ENCODE measurements around the gene AK1.

Gene AK1

DNA sequence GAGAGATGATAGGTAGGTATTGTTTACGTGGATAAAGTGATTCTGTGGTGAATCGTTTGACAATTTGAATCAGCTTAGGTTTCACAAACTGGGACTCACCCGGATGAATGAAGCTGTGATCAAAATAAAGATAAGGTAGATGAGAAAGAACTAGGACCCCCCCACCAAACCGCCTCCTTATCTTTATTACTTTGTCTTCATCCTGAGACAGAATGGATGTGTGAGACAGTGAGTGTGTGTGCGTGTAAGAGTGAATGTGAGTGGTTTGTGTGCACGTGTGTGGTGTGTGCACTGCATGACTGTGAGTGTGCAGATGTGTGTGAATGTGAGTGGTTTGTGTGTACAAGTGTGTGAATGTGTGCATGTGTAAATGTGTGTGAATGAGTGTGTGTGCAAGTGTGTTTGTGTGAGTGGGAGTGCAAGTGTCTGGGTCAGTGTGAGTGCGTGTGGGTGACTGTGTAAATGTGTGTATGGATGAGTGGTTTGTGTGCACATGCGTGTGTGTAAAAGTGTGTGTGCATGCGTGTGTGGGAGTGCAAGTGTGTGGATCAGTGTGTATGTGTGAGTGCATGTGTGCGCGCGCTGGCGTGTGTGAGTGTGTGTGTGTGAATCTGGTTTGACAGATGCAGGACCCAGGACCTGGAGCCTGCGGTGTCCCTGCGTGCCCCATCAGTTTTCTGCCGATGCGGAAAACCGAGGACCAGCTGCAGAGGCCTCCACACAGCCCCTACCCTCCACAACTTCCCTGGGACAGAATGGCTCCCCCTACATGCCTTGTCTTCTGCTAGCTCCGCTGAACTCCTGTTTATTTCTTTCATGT lies 11.6 kb downstream of the AK1 start:
- DNase-seq = no peak

DNA sequence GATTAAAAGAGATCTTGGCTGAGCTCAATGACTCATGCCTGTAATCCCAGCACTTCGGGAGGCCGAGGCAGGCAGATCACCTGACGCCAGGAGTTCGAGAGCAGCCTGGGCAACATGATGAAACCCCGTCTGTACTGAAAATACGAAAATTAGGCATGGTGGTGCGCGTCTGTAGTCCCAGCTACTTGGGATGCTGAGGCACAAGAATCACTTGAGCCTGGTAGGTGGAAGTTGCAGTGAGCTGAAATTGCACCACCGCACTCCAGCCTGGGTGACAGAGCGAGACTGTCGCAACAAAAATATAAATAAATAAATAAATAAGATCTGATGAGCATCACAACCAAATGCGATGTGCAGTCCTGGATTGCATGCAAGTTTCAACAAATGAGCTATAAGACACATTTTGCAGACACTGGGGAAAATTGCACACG lies 14.3 kb downstream of the AK1 start:
- no peak for DNase-seq

DNA sequence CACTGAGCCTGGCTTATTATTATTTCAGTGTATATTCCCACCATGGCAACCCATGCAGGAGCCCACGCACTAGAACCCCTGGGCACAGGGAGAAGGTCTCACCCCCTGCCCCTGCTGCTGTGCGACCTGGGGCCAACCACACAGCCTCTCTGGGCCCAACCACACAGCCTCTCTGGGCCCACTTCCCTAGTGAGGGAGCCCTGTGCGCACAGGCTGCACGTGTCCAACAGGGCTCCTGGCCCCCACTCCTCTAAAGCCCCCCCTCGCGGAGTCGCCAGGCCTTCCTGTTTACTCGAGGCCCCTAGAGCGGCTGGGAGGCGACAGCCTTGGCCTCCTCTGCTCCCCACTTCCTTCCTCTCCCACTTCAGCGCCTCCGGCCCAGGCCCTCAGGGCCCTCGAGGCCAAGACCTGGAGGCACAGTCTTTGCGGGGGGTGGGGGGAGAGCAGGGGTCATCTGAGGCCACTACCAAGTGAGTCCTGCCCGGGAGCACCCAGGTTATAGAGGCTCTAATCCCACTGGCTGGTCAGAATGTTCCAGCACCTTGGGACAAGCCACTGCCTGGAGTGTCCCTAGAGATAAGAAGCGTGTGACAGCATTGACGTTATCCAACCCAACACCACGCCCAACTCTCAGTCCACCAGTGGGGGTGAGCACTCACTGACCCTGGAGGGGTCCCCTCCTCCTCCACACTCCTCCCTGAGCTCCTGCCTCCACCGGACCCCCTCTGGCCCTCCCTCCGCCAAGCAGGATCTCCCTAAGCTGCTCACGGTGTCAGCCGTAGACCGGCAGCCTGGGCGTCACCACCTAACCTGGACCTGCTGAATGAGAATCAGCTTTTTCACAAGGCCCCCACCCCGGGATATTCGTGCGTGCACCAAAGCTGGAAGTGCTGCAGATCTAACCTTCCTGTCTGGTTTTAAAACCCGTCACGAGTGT lies 15.1 kb downstream of the AK1 start:
- peak in 1 of 2 experiments; percentile 10 for DNase-seq

DNA sequence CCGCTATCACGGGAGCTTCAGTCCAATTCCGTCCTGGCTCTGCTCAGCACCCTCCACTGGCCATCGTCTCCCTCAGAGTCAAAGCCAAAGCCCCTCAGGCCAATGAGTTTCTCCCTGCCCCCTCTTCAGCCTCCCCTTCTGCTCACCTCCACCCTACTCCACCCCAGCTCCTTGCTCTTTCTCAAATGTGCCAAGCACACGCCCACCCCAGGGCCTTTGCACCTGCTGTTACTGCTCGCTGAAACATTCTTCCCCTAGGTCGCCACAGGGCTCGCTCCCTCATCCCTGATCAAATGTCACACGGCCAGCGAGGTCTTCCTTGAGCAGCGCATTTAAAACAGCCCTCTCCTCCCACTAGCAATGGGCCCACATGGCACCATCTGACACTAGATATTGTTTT lies 16.7 kb downstream of the AK1 start:
- DNase-seq = no peak

DNA sequence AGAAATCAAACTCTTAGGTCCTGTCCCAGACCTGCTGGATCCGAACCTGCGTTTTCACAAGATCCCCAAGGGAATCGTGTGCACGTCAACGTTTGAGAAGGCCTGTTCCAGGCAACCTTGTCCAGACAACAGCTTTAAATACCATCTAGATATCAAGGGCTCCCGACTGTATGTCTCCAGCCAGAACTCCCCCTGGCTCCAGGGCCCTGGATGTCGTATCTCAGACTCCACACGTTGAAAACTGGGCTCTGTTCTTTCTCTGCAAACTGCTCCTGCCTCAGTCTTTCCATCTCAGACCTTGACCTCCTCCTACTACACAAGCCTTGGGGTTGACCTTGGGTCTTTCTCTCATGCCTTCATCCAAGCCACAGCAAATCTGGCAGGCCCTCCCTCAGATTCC lies 17.2 kb downstream of the AK1 start:
- DNase-seq = no peak

DNA sequence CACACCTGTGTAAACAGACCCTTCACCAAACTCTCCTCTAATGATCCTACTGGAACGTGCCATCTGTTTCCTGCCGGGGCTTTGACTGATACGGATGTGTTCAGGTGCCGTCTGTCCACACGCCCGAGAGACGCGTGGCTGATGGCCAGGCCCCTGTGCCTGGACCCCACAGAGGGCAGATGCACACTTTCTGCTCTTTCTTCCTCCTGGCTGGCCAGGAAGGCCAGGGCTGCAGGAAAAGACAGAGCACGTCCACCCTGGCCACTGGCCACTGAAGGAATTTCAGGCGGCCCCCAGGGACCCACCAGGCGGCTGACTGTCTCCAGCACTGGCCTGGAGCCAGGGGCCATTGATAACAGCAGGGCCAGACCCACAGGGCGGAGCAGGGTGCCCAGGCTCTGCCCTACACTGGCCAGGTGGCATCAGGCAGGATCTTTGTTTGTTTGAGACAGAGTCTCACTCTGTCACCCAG lies 19.4 kb downstream of the AK1 start:
- no peak for DNase-seq

DNA sequence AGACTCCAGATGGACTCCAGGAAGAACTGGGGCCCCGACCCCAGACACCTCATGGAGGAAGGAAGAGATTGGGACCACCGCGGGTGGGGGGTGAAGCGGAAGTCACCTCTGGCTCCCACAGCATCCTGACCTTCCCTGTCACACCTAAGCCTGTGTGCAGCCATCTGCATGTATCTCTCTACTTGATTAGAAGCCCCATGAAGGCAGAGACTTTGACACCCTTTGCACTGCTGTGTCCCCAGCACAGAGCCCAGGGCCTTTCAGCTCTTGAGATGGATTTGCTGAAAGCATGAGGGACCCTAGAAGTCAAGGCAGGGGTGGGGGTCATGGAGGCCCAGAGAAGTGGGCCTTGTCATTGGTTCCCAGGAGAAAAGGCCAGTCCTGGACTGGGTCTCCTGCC lies 20.2 kb downstream of the AK1 start:
- no peak for DNase-seq

DNA sequence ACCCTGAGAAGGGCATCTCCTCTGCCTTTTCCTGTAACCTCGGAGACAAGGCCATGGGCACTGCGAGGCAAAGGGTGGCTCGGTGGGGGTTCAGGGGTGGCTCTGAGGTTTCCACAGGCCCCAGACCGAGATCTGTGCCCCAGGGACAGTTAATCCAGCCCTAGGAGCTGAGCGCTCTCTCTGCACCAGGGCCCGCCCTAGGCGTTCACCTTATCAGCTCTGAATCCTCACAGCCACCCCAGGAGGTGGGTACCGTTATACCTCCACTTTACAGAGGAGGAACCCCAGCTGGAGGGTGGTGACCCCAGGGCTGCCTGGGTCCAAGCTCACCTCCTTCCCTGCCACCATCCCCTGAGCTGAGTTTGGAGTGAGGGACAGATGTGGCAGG lies 20.8 kb downstream of the AK1 start:
- DNase-seq = no peak

DNA sequence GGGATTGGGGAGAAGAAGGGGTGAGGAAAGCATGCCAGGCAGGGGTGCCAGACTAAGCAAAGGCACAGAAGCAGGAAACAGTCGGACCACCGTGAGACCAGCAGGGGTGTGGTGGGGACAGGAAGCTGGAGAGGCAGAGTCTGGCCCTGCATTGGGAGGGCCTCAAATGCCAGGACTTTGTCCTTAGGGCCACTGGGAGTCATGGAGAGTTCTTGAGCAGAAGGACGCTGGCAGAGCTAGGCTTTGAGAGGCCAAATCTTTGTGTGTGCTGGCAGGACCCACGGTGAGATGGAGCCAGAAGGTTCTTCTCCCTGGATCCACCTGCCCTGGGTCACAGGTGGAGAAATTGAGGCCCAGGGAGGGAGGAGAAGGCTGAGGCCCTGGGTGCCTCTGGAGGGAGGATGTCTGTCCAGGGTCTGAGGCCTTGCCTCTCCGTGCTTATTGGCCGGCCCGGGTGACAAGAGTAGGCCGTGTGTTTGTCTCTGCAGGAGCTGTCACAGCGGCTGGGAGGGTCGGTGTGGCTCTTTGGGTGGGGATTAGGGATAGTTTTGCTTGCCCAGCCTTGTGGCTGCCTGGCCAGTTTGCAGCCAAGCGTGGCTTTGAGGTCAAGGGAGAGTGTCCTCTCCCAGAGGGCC lies 21.3 kb downstream of the AK1 start:
- DNase-seq = no peak

DNA sequence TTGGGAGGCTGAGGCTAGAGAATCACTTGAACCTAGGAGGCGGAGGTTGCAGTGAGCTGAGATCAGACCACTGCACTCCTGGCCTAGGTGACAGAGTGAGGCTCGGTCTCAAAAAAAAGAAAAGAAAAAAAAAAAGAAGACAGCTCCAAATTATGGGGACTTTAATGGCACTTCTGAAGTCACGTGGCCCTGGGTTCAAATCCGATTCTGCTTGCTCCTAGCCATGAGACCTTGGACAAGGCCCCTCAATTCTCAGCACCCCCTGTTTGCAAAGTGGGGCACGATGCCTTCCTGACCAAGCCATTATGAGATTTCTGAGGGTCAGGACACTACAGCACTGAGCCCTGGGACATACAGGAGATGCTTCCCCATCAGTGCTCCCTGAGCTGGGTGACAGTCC lies 22.0 kb downstream of the AK1 start:
- DNase-seq = no peak

DNA sequence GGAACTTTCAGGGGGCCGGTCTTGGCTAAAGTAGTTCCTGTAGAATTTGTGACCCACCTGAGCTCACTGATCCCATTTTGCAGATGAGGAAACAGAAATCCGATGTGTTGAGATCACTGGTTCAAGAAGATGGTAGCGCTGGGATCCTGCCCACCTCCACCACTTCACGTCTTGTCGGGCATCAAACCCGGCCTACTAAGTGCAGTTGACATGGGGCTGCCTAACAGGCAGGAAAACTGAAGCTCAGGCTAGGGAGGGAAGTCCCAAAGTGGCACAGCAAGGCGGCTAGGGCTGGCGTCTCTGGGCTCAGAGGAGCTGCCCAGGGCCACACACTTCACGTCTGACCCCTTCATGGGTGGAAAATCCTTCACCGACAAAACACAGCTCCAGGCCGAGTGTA lies 22.5 kb downstream of the AK1 start:
- DNase-seq = no peak

DNA sequence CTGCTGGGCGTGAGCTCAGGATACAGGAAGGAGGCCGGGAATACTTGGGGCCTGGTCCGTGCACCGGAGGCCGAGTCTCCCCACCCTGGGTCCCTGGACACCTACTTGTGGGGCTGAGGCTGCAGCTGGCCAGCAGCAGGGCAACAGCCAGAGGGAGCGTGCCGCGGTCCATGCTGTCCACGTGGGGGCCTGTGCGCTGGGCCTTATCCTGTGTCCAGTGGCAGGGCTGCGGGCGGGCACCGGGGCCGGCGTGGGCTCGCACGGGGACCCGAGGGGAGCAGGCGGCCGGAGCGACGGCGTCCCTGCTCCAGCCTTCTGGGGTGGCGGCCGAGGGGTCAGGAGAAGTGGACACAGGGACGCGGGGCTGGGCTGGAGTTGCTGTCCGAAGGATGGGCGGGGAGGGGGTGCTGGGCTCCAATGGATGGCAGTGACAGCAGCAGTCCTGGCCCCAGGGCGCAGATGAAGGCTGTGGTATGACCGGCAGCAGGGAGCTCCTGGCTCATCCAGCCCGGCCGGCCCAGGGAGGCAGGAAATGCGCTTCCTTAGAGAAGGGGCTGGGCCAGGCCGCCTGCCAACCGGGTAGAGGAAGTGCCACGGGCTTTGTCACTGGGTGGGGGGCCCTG lies 23.2 kb downstream of the AK1 start, which contains the start of gene ENG:
Gene ENG, minus strand, starts transcription at position 475 of the 623 bp plus-strand sequence. Its CDS starts 303 bp downstream, at position 172.
- DNase-seq = peak in 1 of 2 experiments; percentile 13

DNA sequence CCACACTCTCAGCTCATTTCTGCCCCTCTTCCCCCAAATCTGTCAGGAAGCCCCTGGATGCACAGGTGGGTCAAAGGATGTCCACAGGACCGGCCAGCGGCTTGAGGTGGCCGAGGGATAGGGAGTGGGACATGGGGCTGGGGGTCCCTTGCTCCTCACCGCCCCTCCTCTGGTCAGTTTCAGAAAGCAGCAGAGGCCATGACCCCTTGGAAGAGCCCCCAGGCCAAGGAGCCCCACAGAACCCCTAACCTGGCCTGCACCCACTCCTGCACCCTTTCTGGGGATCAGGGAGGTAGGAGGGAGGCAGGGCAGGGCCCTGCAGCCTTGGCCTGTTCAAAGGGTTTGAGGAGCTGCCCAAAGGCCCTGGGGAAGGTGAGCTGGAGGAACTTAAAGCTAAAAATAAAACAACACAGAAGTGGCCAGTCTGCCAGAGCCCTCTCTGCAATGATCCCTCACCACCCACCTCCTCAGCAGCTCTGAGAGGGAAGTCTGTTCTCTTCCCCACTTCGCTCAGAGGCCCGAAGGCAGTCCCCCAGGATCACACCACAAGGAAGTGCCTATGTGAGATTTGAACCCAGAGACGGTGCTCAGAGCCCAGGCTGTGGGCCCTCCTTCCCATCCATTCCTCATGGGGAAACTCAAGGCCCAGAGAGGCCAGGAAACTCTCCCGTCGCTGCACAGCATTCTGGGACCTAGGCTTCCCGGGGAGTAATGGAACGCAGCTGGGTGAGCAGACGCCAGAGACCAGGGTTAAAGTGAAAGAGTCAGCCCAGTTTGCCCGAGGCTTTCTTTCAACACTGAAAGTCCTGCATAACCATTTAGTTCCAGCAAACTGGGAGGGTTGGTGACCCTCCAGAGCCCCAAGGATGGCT lies 23.9 kb downstream of the AK1 start:
- no peak for DNase-seq

DNA sequence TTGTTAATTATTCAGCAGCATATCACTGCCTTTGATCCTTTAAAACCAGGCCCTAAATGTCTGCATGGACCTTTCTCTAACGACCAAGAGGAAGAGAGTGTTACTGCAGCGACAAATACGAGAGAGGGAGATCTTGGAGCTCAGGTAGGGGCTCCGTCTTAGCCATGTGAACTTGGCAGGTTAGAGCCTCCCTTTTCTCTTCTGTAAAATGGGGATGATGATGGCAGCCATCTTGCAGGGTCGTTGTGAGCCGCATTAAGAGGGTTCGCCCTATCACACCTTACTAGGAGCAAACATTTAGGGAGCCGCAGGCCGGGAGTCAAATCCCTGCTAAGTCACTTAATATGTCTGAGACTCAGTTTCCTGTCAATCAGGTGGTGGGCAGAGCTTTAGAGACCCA lies 24.6 kb downstream of the AK1 start:
- no peak for DNase-seq

DNA sequence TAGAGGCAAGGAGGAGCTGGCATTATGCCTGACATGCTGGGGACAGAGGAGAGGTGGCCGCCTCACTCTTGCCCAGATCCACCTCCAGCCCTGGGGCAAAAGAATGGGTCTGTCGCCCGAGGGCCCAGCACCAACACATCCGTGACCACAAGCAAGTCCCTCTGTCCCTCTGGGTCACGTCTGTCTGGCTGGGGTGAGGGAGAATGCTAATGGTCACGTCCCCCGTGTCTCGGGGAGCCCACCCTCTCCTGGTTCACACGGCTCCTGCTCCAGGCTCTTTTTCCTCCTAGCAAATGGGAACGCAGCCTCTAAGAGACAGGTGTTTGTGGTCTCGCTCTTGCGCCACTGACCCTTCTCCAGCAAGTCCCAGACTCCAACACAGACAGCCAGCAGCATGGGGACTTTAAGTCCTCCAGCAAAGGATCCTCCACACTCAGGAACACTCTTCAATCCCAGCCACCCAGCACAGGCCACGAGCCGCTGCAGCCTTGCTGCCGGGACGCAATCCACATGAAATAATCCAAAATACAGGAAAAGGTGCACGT lies 27.1 kb downstream of the AK1 start:
- DNase-seq = no peak

DNA sequence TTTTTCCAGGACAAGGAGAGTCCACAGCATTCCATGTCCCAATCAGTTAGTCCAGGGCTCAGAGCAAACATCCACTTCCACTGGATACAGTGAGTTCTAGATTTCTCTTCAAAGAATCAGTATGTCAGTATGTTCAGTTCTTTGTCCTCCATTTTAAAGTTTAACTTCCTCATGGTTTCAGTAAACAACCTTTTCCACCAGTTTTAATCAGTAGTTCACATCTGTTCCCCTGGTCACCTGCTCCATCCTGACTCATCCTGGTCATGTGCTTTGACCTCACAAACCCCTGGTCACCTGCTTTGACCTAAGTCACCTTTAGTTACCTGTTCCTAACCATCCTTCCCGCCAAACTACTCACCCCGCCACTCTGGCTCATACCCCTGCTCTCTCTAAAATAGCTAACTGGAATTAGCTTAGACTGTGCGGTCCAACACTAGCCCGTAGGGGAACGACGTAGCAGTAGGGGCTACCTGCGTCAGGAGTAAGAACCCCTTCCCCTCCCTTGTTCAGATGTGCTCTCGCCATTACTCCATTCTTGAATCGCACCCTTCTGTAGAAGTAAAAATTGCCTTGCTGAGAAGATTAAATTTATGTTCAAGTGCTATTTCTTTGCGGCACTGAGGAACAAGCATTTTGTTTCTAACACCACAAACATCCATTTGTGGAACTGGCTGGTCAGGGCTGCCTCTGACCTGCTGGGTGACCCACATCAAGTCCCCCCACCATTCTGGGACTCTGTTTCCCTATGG lies 28.5 kb downstream of the AK1 start:
- no peak for DNase-seq

DNA sequence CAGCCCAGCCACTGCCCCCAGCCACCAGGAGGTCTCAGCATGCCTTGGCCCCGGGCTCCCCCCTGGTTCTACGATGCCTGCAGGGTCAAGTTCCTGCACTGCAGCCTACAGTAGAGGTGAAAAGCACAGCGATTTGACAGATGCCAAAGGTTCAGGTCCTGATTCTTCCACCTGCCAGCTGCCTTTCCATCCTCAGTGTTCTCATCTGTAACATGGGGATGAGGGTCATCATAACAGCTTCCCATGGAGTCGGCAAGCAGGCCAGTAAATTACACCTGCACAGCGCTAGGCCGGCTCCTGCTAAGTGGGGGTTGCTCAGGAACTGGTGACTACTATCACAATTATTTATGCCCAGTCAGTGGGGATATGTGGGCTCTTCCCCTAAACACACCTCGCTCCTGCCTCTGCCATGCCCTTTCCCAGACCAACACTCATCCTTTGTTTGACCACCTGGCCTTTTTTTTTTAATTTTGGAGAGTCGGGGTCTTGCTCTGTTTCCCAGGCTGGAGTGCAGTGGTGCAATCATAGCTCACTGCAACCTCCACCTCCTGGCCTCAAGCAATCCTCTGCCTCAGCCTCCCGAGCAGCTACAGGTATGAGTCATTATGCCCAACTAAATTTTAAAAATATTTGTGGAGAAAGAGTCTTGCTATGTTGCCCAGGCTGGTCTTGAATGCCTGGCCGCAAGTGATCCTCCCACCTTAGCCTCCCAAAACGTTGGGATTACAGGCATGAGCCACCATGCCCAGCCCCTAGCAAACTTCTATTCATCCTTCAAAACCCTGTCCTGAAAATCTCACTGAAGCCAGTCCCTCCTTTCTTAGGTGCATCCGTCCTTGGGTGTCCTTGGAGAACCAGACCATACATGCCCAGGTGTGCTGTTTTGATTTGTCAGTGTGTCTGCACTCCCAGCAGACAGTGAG lies 29.4 kb downstream of the AK1 start:
- no peak for DNase-seq

DNA sequence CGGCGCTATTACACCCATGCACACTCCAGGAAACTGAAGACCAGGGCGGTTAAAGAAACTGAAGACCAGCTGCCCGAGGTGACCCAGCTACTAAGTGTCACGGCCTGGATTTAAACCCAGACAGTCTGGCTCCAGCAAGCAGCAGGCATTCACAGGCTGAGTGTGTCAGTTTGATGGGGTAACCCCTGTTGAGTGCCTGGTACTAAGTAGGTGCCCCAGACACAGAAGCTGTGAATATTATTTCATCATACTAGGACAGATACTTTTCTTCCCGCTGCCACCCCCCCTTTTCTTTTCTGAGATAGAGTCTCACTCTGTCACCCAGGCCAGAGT lies 30.3 kb downstream of the AK1 start:
- DNase-seq = no peak

DNA sequence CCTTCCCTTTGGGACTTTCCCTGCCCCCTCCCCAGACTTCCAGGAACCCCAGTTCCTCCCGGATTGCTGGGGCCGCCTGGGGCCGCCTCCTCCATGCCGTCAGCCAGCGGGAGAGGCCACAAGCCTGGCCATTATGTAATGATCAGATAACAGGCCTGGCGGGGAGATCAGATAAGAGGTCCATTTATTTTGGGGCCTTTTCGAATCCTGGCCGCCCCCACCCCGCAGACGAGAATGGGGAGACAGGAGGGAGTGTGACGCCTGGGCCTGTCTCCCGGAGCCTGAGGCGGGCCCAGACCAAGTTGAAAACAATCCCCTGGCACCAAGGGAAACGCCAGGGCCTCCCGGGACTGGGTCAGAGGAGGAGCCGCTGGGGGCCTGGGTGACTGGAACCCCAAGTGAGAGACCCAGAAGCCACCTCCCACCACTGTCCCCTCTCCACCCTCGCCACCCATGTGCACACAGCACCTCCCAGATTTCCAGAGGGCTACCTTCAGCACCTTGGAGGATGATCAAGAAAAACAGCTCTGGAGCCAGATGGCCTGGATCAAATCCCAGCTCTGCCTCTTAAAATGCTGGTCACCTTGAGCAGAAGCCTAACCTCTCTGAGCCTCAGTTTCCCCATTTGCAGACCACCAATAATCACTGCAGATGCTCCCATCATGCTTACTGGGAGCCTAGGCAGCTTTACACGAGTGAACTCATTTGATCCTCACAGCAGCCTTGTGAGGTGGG lies 30.9 kb downstream of the AK1 start:
- DNase-seq = no peak
